ENCODE data around the gene KRT26.
"Not testable (repeated sequence)": the region's sequence is repeated elsewhere in the genome, so short reads cannot be mapped to it uniquely, and the experiment has no call there.

The KRT26 gene

GRCh38 chr17:40793832-40794231, 21.8 kb upstream of the KRT26 start:
- peak; percentile 4 for DNase-seq

- DNase-seq: peak; percentile 34
These were observed 19.9 kb upstream of the KRT26 start for GRCh38 chr17:40791787-40792436.

- no peak for DNase-seq
These were observed 19.1 kb upstream of the KRT26 start for GRCh38 chr17:40791111-40791510.

- no peak for DNase-seq
These were observed 10.4 kb upstream of the KRT26 start, which contains the start of gene KRT27 for GRCh38 chr17:40782450-40782849. Gene KRT27 (minus strand): TSS chr17:40782550. CDS start chr17:40782493, 57 bp downstream.

GRCh38 chr17:40779181-40779909, 7.3 kb upstream of the KRT26 start:
- no peak for DNase-seq

- DNase-seq: no peak
These were observed 6.5 kb upstream of the KRT26 start for GRCh38 chr17:40778461-40778860.

- no peak for DNase-seq
These were observed 6.0 kb upstream of the KRT26 start for GRCh38 chr17:40777971-40778370.

- peak; percentile 64 for DNase-seq
These were observed 5.5 kb upstream of the KRT26 start for GRCh38 chr17:40777459-40777858.

GRCh38 chr17:40775945-40776344, 3.9 kb upstream of the KRT26 start:
- no peak for DNase-seq

GRCh38 chr17:40765657-40766056, 6.3 kb downstream of the KRT26 start:
- DNase-seq: no peak

GRCh38 chr17:40763752-40764151, 8.2 kb downstream of the KRT26 start:
- no peak for DNase-seq

- DNase-seq: no peak
These were observed 11.6 kb downstream of the KRT26 start for GRCh38 chr17:40760105-40761016.

- no peak for DNase-seq
These were observed 16.8 kb downstream of the KRT26 start, which contains the start of gene KRT25 for GRCh38 chr17:40755231-40755630. Gene KRT25 (minus strand): TSS chr17:40755331. CDS start chr17:40755271, 60 bp downstream.

- no peak for DNase-seq
These were observed 18.2 kb downstream of the KRT26 start for GRCh38 chr17:40753804-40754203.

GRCh38 chr17:40751065-40751464, 20.9 kb downstream of the KRT26 start:
- no peak for DNase-seq

- DNase-seq: no peak
These were observed 21.6 kb downstream of the KRT26 start for GRCh38 chr17:40750391-40750790.

GRCh38 chr17:40748666-40749065, 23.3 kb downstream of the KRT26 start:
- not testable (repeated sequence) for DNase-seq

GRCh38 chr17:40738553-40738952, 33.4 kb downstream of the KRT26 start:
- DNase-seq: no peak

- DNase-seq: no peak
These were observed 37.0 kb downstream of the KRT26 start for GRCh38 chr17:40735016-40735415.

- DNase-seq: no peak
These were observed 38.0 kb downstream of the KRT26 start for GRCh38 chr17:40734018-40734417.

GRCh38 chr17:40730970-40731369, 41.0 kb downstream of the KRT26 start:
- DNase-seq: no peak

GRCh38 chr17:40727447-40728231, 44.4 kb downstream of the KRT26 start:
- DNase-seq: no peak

Data from NCI-H146 (cell line).